ENCODE data around the gene RABGAP1.
A peak's percentile ranks its signal among the peaks of the same experiment; 100 is the strongest.

The RABGAP1 gene

DNA sequence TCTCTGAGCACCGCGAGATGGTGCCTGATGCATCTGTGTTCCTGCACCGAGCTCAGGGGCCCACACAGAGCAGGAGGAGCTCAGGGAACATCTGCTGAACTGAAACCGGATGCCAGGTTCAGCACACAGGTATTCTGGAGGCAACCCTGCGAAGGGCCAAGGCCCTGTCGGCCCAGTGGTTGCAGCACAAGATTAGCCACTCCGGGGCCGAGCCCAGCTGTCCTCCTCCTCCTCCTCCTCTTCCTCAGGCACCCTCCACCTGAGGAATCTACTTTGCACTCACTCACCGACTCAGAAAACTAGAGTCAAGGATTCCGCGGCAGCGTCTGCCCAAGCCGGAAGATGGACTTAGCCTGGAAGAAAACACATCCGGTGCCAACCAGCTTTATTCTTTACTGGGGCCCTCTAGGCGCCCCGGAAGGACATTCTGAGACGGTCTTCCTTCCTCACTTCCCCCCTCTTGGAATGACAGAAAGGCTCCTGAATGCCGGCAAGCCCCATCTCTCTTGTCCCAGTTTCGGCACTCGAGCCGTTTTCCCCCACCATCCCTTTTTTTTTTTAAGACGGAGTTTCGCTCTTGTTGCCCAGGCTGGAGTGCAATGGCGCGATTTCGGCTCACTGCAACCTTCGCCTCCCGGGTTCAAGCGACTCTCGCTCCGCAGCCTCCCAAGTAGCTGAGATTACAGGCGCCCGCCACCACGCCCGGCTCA, 27.7 kb upstream of the RABGAP1 start, which contains the start of gene ZBTB6:
Gene ZBTB6, minus strand, starts transcription at position 360 of the 710 bp plus-strand sequence. CDS start 1,251 bp downstream, outside the sequence.
- peak within 1 kb of the TSS; percentile 74 for H3K4me3 ChIP-seq (ENCODE audit: low read depth, low read length)
- DNase-seq (ENCODE audit: low read depth), result peak; percentile 93
- TF ChIP-seq, protein P1, sequence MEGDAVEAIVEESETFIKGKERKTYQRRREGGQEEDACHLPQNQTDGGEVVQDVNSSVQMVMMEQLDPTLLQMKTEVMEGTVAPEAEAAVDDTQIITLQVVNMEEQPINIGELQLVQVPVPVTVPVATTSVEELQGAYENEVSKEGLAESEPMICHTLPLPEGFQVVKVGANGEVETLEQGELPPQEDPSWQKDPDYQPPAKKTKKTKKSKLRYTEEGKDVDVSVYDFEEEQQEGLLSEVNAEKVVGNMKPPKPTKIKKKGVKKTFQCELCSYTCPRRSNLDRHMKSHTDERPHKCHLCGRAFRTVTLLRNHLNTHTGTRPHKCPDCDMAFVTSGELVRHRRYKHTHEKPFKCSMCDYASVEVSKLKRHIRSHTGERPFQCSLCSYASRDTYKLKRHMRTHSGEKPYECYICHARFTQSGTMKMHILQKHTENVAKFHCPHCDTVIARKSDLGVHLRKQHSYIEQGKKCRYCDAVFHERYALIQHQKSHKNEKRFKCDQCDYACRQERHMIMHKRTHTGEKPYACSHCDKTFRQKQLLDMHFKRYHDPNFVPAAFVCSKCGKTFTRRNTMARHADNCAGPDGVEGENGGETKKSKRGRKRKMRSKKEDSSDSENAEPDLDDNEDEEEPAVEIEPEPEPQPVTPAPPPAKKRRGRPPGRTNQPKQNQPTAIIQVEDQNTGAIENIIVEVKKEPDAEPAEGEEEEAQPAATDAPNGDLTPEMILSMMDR (IDR thresholded peaks at IDR 0.05; ENCODE audit: low read depth, low read length, missing control alignments), result no peak

DNA sequence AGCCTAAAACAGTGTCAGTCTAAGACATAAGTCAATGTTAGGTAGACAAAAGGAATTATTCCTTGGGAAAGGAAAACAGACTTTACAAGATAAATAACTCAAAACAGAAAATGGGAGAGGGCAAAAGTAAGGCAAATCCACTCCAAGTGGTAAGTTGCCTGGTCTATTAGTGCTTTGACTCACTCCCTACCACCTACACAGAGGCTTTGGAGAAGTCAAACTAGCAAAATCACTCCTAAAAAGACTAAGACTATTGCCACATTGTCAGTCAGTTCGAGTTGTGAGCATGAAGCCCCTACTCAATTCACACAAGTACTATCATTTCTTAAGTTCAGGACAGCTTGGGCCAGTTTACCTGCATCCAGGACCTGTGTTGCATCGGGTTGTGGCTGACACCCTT, 22.5 kb upstream of the RABGAP1 start:
- H3K4me3 ChIP-seq (ENCODE audit: low read depth, low read length), result no peak overlapping the region
- no peak for DNase-seq (ENCODE audit: low read depth)
- TF ChIP-seq, protein P1 (IDR thresholded peaks at IDR 0.05; ENCODE audit: low read depth, low read length, missing control alignments), result no peak

DNA sequence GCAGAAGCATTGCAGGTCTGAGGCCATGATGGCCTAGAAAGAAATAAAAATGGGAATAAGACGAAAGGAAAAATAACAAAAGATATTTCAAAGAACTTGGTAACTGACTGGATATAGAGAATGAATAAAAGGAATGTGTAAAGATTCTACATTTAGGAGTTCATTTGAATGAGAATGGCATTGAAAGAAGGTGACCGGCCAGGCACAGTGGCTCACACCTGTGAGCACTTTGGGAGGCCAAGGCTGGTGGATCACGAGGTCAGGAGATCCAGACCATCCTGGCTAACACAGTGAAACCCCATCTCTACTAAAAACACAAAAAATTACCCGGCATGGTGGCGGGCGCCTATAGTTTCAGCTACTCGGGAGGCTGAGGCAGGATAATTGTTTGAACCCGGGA, 18.1 kb upstream of the RABGAP1 start:
- no peak for DNase-seq (ENCODE audit: low read depth)
- TF ChIP-seq, protein P1 (IDR thresholded peaks at IDR 0.05; ENCODE audit: low read depth, low read length, missing control alignments), result no peak
- no peak overlapping the region for H3K4me3 ChIP-seq (ENCODE audit: low read depth, low read length)

DNA sequence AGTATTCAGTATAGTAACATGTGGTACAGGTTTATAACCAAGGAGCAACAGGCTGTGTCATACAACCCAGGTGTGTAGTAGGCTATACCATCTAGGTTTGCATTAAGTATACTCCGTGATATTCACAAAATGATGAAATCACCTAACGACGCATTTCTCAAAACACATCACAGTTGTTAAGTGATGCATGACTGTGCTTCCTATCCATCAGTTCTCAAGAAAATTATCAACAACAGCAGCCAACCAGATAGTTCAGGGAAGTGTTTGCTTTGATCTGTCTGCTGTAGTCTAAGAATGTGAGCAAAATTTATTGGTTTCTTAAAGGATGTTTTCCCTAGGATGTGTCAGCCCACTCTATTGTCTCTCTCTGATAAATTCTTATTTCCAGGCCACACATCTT, 16.9 kb upstream of the RABGAP1 start:
- no peak for DNase-seq (ENCODE audit: low read depth)
- H3K4me3 ChIP-seq (ENCODE audit: low read depth, low read length), result no peak overlapping the region
- TF ChIP-seq, protein P1 (IDR thresholded peaks at IDR 0.05; ENCODE audit: low read depth, low read length, missing control alignments), result no peak

DNA sequence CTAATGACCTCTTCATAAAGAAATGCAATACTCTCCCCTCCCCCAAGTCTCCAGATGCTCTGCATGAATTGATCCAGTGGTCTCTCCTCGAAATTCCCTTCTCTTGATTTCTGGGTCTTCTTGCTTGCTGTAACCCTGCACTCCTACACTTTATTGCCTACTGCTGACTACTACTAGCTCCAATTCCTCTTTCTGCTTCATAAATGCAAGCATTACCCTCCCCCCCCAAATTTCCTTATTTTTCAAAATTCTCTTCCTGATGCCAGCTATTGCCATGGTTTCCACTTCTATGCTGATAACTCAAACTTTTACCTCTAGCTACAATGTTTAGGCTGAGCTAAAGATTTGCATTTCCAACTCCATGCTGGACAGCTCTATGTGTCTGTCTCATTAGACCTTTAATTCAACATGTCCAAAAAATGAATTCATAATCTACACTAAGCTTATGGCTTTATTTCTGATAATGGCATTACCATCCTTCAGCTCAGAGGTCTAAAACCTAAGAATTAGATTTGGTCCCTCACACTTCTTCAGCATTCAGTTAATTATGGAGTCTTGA, 10.9 kb upstream of the RABGAP1 start:
- DNase-seq (ENCODE audit: low read depth), result no peak
- H3K4me3 ChIP-seq (ENCODE audit: low read depth, low read length), result no peak overlapping the region; the same call in 1 of the 2 replicates
- TF ChIP-seq, protein P1 (IDR thresholded peaks at IDR 0.05; ENCODE audit: low read depth, low read length, missing control alignments), result no peak

DNA sequence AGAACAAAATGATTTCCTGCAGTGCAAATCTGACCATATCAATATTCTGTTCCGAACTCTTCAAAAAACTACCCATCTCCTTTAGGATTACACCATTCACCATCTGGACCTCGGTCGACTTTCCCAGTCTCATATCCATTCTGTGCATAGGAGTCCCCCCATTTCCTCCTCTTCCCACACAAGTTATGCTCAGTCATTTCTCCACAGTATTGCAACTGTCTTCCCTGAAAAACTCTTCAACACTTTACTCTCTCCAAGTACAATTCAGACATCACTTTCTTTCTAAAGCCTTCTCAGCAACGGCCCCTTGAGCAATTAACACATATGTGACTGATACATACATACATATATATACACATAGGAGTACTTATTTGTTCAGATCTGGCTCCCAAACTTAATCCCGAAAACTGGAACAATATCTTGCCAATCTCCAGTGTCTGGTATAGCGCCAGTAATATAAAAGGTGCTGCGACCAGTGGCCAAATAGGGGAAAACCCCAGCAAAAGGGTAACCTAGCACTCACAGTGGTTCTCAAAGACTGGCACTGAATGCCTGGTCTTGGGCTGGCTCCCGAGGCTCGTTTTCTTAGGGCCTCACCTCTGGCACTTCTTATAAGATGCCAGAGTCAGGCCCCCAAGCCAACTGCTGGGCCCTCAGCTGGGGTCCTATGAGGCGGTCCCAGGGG, 10.1 kb upstream of the RABGAP1 start:
- no peak for DNase-seq (ENCODE audit: low read depth)
- TF ChIP-seq, protein P1 (IDR thresholded peaks at IDR 0.05; ENCODE audit: low read depth, low read length, missing control alignments), result no peak
- H3K4me3 ChIP-seq (ENCODE audit: low read depth, low read length), result peak overlapping the region; percentile 76

All from GM12864 (cell line).